IPS-20b (cell line): ENCODE results near the gene MUC15.

Experiments
- H3K27ac ChIP-seq: one replicate; pipeline ENCODE4 v1.5.1; 2013; ENCODE audit warnings: low read length
- H3K27me3 ChIP-seq: 2 replicates; pipeline ENCODE4 v1.6.1; 2013; ENCODE audit warnings: mild to moderate bottlenecking, low read length, inconsistent platforms; ENCODE audit not compliant: insufficient read depth
- H3K36me3 ChIP-seq: 2 replicates; pipeline ENCODE4 v1.6.1; 2013; ENCODE audit warnings: low read depth, mild to moderate bottlenecking, inconsistent platforms, low read length, moderate library complexity; ENCODE audit not compliant: insufficient read depth
- H3K4me1 ChIP-seq: 2 replicates; pipeline ENCODE4 v1.6.1; 2013; ENCODE audit warnings: mild to moderate bottlenecking, control low read depth, inconsistent platforms, low read length, moderate library complexity; ENCODE audit not compliant: insufficient read depth
- H3K4me3 ChIP-seq: 2 replicates; pipeline ENCODE4 v1.5.1; 2013; ENCODE audit warnings: mild to moderate bottlenecking, low read length, inconsistent platforms
- H3K9ac ChIP-seq: 2 replicates; pipeline ENCODE4 v1.6.1; 2013; ENCODE audit warnings: low read depth, mild to moderate bottlenecking, inconsistent platforms, low read length, moderate library complexity
- H3K9me3 ChIP-seq: 2 replicates; pipeline ENCODE4 v1.6.1; 2013; ENCODE audit warnings: mild to moderate bottlenecking, low read depth, low read length, inconsistent platforms; ENCODE audit not compliant: insufficient read depth

The MUC15 gene, protein sequence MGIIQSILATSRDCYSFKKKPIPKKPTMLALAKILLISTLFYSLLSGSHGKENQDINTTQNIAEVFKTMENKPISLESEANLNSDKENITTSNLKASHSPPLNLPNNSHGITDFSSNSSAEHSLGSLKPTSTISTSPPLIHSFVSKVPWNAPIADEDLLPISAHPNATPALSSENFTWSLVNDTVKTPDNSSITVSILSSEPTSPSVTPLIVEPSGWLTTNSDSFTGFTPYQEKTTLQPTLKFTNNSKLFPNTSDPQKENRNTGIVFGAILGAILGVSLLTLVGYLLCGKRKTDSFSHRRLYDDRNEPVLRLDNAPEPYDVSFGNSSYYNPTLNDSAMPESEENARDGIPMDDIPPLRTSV

DNA sequence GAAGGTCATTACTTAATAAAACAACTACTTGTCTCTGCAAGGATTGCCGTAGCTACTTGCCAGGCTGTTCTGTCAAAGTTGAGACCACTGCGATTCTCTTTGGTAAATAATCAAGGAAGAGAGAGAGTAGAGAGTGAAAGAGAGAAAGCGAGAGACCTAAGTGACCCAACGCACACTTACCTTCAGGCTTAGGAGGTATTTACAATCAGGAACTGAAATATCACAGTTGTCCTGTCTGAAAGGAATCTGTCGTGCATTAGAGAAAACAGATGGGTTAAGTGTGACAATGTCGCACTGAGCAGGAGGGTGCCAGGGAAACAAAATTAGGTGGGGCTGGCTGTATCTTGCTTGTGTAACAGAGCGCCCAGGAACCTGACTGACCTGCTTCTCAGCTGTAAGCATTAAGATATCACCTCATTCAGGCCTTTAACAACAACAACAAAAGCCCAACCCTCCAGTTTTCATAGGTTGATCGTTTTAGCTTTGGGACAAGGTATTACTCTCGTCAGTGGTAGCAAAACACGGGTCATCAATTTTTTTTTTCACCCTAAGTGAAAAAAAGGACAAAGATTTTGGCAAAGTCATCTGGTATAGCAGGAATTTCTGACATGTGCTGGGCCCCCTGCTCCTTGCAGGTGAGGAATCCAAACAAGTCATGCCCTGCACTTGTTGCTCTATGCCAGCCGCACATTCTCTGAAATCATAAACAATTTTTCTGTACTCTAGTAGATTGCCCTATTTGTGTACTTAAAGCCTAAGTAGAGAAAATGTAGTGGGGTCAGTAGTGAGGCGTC is at the start of gene MUC15:
Gene MUC15 (minus strand): TSS at position 403 of the 794 bp plus-strand sequence. CDS start 5,169 bp downstream, outside the sequence.
- Histone ChIP-seq H3K27ac (peak within 1 kb of the TSS; percentile 78), H3K4me1 (peaks cover 13% of the 10 kb centered on the region; the same call in 1 of the 2 replicates), H3K36me3 (no peaks in the 10 kb centered on the region), H3K27me3 (no peaks in the 10 kb centered on the region), H3K4me3 (no peak within 1 kb of the TSS), H3K9ac (no peak within 1 kb of the TSS), H3K9me3 (no peaks in the 10 kb centered on the region)

DNA sequence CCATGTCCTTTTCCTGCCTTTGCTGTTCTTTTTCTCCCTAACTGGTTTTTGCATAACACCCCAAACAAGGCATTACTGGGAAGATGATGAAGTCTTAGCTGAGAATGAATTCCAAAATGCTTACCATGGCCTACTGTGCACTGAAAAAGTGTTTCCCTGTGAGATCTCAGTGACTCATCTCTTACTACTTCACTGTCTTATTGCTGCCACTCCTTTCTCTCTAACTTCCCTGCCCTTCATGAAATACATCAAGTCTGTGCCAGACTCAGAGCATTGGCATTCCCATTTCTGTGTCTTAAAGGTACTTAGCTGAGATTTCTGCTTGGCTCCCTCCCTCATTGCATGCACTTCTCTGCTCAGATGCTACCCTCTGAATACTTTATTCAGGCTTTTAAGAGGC is 49.1 kb upstream of the MUC15 start:
- H3K9me3 ChIP-seq, result no peaks in the 10 kb centered on the region
- H3K27ac ChIP-seq, result no peak overlapping the region
- H3K36me3 ChIP-seq, result no peaks in the 10 kb centered on the region
- H3K4me1 ChIP-seq, result peaks cover 4% of the 10 kb centered on the region; the same call in 1 of the 2 replicates
- no peak overlapping the region for H3K4me3 ChIP-seq
- H3K9ac ChIP-seq, result no peak overlapping the region
- no peaks in the 10 kb centered on the region for H3K27me3 ChIP-seq

DNA sequence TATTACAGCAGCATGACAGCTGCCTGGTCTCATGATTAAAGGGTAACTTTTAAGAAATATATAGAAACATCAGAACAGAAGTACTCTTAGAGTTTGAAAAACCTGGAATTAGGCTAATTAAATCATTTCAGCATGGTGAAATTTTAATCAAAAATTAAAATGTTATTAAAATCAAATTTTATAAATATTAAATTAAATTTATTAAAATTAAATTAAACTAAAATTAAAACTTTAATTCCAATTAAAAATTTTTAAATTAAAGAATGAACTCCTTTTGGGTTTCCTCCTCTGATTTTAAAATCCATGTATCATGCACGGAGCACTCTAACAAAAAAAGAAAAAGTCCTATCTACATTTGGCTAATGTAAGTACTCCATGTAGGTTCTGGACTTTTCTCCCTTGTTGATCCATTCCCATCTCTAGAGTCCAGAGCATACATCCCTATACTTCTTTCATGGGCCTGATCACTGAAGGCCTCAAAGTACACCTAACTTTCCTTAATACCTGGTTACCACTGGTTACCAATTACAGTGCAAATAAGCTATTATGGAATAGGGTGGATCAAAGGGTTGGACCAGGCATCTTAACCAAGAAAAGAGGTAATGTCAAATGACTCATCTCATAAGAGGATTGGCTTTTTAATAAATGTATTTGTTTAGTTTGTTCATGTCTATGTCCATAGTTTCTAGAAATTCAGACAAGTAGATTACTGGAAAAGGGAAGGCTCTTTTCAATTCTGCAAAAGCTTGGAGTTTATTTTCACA is 48.4 kb upstream of the MUC15 start:
- no peak overlapping the region for H3K9ac ChIP-seq
- H3K27me3 ChIP-seq, result no peaks in the 10 kb centered on the region
- no peaks in the 10 kb centered on the region for H3K9me3 ChIP-seq
- H3K4me3 ChIP-seq, result no peak overlapping the region
- no peaks in the 10 kb centered on the region for H3K36me3 ChIP-seq
- H3K4me1 ChIP-seq, result peaks cover 4% of the 10 kb centered on the region; the same call in 1 of the 2 replicates
- no peak overlapping the region for H3K27ac ChIP-seq

DNA sequence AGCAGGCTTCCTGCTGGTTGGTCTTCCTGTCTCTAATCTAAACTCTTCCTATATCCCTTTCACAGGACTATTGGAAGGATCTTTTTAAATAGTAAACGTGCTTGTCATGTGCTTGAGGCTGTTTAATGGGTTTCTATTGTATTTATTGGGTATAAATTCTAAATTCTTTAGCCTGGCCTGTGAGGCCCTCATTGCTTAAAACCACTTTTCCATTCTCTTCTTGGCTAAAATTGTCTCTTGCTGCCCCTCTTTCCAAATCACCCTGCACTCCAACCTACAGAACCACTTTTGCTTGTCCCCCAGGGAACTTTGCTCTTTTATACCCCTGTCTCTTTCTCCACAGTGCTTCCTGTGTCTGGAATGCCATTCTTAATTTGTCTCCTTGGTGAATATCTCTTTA is 46.4 kb upstream of the MUC15 start:
- Histone ChIP-seq H3K27me3 (no peaks in the 10 kb centered on the region), H3K36me3 (no peaks in the 10 kb centered on the region), H3K9ac (no peak overlapping the region), H3K4me3 (no peak overlapping the region), H3K4me1 (peaks cover 4% of the 10 kb centered on the region; the same call in 1 of the 2 replicates), H3K27ac (no peak overlapping the region), H3K9me3 (no peaks in the 10 kb centered on the region)

DNA sequence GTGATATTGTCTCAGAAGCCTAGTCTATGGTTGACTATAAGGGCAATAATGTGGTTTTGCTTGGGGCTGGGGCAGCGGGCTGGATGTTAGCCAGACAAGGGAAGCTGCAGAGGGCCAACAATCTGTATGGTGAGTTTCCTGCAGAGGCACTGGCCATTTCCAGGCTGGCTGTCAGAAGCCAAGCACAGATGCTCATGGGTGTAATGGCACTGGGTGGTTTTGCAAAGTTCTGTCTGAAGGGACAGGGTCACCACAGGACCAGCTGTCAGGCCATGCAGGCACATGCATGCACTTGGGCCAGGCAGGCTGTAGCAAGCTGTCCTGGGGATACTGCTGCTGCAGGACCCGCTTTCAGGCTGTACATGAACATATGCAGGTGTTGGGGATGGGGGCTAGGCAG is 41.7 kb upstream of the MUC15 start:
- Histone ChIP-seq H3K9ac (no peak overlapping the region), H3K9me3 (no peaks in the 10 kb centered on the region), H3K4me3 (no peak overlapping the region), H3K4me1 (peaks cover 4% of the 10 kb centered on the region; the same call in 1 of the 2 replicates), H3K27ac (no peak overlapping the region), H3K27me3 (no peaks in the 10 kb centered on the region), H3K36me3 (no peaks in the 10 kb centered on the region)

DNA sequence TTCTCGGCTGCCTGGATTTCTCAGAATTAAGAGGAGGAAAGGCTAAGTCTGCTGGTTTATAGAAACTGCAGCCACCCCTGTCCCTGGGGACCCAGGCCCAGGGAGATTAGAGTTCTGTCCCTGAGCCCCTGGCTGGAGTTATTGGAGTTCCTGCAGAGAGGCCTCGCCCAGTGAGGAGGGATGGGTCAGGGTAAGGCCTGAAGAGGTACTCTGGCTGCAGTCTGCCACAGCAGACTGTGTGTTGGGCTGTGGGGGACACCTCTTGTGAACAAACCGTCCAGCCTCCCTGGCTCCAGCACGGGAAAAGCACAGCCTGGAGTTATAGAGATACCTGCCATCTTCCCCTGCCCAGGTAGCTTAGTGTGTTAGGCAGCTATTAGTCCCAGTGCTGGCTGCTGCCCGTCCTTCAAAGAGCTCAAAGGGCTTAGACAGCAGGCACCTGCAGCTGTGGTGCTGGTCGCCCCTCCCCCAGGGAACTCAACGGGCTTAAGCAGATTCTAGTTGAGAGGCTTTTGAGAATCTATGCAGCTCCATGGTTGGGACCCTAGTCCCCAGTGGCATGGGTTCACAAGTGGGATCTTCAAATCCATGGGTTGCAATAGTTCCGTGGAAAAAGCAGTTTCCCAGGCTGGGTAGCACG is 36.6 kb upstream of the MUC15 start:
- H3K4me3 ChIP-seq, result no peak overlapping the region
- H3K4me1 ChIP-seq, result no peaks in the 10 kb centered on the region
- no peaks in the 10 kb centered on the region for H3K36me3 ChIP-seq
- no peak overlapping the region for H3K27ac ChIP-seq
- H3K27me3 ChIP-seq, result no peaks in the 10 kb centered on the region
- no peak overlapping the region for H3K9ac ChIP-seq
- no peaks in the 10 kb centered on the region for H3K9me3 ChIP-seq

DNA sequence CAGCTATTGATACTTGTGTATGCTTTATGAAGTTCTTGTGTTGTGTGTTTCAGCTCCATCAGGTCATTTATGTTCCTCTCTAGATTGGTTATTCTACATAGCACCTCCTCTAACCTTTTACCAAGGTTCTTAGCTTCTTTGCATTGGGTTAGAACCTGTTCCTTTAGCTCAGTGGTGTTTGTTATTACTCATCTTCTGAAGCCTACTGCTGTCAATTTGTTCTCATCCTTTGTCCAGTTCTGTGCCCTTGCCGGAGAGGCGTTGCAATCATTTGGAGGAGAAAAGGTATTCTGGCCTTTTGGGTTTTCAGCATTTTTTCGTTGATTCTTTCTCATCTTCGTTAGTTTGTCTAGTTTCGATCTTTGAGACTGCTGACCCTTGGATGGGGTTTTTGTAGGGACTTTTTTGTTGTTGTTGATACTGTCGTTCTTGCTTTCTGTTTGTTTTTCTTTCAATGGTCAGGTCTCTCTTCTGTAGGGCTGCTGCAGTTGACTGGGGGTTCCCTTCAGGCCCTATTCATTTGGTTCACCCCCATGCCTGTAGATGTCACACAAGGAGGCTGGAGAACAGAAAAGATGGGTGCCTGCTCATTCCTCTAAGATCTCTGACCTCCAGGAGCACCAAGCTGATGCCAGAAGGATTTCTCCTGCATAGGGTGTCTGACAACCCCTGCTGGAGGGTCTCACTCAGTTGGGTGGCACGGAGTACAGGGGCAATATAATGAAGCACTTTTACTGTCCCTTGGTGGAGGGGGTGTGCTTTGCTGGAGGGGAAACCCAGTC is 35.9 kb upstream of the MUC15 start:
- no peaks in the 10 kb centered on the region for H3K9me3 ChIP-seq
- H3K9ac ChIP-seq, result no peak overlapping the region
- no peaks in the 10 kb centered on the region for H3K27me3 ChIP-seq
- no peaks in the 10 kb centered on the region for H3K4me1 ChIP-seq
- H3K27ac ChIP-seq, result no peak overlapping the region
- no peak overlapping the region for H3K4me3 ChIP-seq
- H3K36me3 ChIP-seq, result no peaks in the 10 kb centered on the region

DNA sequence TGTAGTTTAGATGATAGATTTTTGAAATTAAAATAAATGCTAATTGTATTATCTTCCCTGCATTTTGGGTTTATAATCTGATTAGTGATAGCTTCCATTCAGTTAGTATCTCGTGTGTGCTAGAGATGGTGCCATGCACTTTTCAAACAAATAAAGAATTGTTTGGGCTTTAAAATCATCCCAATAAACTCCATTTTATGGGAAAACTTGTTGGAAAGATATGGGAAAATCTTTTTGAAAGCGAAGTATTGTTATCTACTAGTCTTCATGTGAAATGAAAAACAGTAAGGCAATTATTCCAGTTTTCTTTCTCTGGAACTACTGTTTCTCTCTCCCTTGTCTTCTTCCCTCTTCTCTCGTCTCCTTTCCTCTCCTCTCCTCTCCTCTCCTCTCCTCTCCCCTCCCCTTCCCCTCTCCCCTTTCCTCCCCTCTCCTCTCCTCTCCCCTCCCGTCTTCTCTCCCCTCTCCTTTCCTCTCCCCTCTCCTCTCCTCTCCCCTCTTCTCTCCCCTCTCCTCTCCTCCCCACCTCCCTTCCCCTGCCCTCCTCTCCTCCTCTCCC is 27.9 kb upstream of the MUC15 start:
- Histone ChIP-seq H3K27me3 (no peaks in the 10 kb centered on the region), H3K4me3 (no peak overlapping the region), H3K4me1 (no peaks in the 10 kb centered on the region), H3K27ac (no peak overlapping the region), H3K36me3 (no peaks in the 10 kb centered on the region), H3K9ac (no peak overlapping the region), H3K9me3 (no peaks in the 10 kb centered on the region)

DNA sequence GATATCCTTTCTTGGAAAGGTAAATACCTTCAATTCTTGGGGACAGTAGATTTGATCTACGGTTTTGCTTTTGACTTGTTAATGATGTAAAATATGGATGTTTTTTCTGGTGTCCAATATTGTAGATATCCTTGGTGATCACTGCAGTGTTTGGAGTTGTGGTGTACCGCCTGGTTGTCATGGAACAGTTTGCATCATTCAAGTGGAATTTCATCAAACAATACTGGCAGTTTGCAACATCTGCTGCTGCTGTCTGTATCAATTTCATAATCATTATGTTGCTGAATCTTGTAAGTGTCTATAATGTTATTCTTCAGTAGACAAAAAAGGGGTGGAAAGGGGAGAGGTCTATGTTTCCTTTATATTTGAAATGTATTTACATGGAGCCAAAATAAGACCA is 27.4 kb upstream of the MUC15 start:
- Histone ChIP-seq H3K27ac (no peak overlapping the region), H3K27me3 (no peaks in the 10 kb centered on the region), H3K9ac (no peak overlapping the region), H3K36me3 (no peaks in the 10 kb centered on the region), H3K4me3 (no peak overlapping the region), H3K9me3 (no peaks in the 10 kb centered on the region), H3K4me1 (no peaks in the 10 kb centered on the region)

DNA sequence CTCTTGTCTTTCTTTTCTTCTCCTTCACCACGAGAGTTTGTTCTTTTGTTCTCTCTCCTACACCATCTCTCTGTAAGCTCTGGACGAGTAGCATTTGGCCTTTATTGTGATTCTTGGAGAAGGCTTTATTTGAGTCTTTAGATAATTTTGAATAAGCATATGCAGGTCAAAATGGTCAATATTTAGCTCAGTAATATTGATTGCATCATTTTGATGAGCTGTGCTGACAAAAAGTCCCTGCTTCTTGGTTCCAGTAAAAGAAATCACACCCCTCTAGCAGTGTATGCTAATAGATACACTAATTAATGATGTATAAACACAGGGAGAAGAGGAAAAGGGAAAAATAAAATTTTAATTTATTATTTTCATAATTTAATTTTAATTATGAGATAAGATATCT is 25.8 kb upstream of the MUC15 start:
- Histone ChIP-seq H3K27ac (no peak overlapping the region), H3K9me3 (no peaks in the 10 kb centered on the region), H3K4me3 (no peak overlapping the region), H3K36me3 (no peaks in the 10 kb centered on the region), H3K9ac (no peak overlapping the region), H3K4me1 (no peaks in the 10 kb centered on the region), H3K27me3 (no peaks in the 10 kb centered on the region)
